ENCODE data around the gene TCEA2.

The TCEA2 gene

GRCh38 chr20:64121586-64121985 is 58.6 kb downstream of the TCEA2 start:
- no peaks in the 10 kb centered on the region for H3K4me1 ChIP-seq (ENCODE audit: control insufficient read depth, insufficient read depth, low read length)

More at GRCh38 chr20:64121586-64121985, 58.6 kb downstream of the TCEA2 start:
- no peak overlapping the region for H3K27ac ChIP-seq (ENCODE audit: low read depth, low read length)
- no peaks in the 10 kb centered on the region for H3K36me3 ChIP-seq (ENCODE audit: control insufficient read depth, insufficient read depth, low read length)
- peaks cover 12% of the 10 kb centered on the region for H3K27me3 ChIP-seq (ENCODE audit: control insufficient read depth, insufficient read depth, low read length)
- H3K4me3 ChIP-seq (ENCODE audit: low read length) = no peak overlapping the region
- no peak overlapping the region for H3K9ac ChIP-seq (ENCODE audit: low read length)
